Prostate gland (tissue), 2 donors: ENCODE data around the gene KRTAP4-8.

ENCODE experiments used
- CTCF ChIP-seq, 4 experiments: fragments of 200-600 bp in 2 of 4; fragments of 450-650 bp in 2 of 4; sonication (generic) in 2 of 4; IDR thresholded peaks; 1 replicate in 3 of 4; 2 replicates in 1 of 4; pipeline ENCODE4 v1.5.1; 2016 to 2019; ENCODE audit warnings: antibody characterized with exemption in 4 of 4, mild to moderate bottlenecking in 2 of 4, moderate library complexity in 2 of 4
- POLR2A ChIP-seq: fragments of 450-650 bp; IDR thresholded peaks from one replicate; pipeline ENCODE4 v1.6.1; 2016; ENCODE audit warnings: antibody characterized with exemption, mild to moderate bottlenecking
- POLR2AphosphoS5 ChIP-seq: sonication (generic); formaldehyde crosslinking; IDR thresholded peaks from one replicate; pipeline ENCODE4 v1.6.1; 2017; ENCODE audit warnings: antibody characterized with exemption

GRCh38 chr17:41096055-41096454 is 1.9 kb downstream of the KRTAP4-8 start:
- no peak for TF ChIP-seq CTCF (IDR thresholded peaks at IDR 0.05)
- TF ChIP-seq POLR2A, result no peak
- no peak for TF ChIP-seq POLR2AphosphoS5
